Medulla oblongata (tissue), 1 donor: ENCODE results near the gene OR1D5.
"Not testable (repeated sequence)": the region's sequence is repeated elsewhere in the genome, so short reads cannot be mapped to it uniquely, and the experiment has no call there.

ENCODE experiments used
- DNase-seq: peaks from one replicate; pipeline ENCODE4 v3.0.0-alpha.2; 2015; ENCODE audit errors: extremely low spot score

OR1D5 gene

DNA sequence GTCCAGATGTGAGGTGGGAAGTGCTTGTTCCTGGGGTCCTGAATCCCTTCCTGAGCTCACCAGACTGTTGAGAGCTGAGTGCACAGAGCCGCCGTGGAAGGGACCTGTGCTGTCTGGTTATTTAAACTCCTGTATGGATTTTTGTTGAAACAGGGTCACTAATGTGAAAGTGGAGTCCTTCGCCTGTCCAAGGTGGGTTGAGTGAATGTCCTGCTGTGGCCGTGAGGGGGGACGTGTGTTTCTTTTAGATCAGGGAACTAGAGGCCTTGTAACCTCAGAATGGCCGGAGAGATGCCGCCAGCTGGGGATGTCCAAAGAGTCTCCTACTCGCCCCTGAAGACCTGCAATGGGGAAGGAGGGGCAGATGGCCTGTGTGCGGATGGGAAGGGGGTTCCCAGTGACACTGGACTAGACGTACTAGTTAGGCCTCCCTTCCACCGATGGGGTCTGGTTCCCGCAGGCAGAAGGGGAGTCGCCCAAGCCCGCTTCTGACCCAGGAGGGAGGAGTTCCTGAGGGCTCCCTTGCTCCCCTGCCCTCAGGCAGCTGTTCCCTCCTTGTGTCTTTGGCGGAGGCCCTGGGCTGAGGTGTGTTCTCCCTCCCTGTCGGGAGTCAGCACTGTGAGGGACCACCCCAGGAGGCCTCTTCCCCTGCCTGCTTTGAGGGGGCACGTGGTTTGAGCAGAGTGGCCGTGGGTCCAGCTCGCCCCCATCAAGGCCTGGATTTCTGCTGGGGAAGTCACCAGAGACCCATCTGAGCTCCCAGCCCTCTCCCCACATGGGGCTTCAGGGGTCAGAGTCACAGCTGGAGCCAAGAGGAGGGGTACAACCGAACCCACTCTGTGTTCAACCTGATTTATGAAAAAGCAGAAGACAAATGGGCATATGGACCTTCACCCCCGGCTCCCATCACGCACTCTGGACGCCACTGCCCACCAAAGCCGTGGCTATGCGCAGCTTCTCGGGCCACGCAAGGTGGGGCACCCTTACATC is 30.9 kb downstream of the OR1D5 start:
- no peak for DNase-seq

DNA sequence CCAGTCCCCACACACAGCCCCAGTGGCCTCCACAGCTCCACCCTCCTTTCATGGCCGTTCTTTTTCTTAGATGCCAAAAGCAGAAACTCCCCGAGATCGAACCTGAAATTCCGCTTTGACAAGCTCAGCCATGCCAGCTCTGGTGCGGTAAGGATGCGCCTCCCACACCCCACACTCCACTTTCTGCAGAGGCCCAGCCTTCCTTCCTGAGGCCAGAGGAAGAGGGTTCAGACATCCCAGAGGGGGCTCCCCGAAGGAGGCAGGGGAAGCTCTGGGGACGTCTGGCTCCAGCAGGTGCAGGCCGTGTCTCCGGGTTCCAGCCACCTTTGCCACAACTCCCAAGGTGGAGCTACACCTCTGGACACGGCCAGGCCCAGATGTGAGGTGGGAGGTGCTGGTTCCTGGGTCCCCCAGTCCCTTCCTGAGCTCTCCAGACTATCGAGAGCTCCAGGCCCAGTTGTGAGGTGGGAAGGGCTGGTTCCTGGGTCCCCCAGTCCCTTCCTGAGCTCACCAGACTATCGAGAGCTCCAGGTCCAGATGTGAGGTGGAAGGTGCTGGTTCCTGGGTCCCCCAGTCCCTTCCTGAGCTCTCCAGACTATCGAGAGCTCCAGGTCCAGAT is 32.4 kb downstream of the OR1D5 start:
- not testable (repeated sequence) for DNase-seq

DNA sequence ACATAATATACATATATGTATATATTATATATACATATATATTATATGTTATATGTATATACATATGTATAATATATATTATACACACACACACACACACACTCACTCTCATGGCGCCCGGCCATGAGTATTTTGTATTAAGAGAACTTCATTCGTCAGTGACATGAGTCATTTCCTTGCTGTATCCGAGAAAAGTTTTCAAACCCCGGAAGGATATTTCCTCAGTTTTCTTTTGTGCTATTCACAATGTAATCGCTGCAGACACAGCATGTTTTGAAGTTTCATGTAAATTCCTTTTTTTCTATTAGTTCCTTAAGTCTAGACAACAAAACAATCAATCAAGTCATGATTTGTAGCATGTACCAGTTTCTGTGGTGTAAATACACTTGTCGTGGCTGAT is 33.3 kb downstream of the OR1D5 start:
- no peak for DNase-seq

DNA sequence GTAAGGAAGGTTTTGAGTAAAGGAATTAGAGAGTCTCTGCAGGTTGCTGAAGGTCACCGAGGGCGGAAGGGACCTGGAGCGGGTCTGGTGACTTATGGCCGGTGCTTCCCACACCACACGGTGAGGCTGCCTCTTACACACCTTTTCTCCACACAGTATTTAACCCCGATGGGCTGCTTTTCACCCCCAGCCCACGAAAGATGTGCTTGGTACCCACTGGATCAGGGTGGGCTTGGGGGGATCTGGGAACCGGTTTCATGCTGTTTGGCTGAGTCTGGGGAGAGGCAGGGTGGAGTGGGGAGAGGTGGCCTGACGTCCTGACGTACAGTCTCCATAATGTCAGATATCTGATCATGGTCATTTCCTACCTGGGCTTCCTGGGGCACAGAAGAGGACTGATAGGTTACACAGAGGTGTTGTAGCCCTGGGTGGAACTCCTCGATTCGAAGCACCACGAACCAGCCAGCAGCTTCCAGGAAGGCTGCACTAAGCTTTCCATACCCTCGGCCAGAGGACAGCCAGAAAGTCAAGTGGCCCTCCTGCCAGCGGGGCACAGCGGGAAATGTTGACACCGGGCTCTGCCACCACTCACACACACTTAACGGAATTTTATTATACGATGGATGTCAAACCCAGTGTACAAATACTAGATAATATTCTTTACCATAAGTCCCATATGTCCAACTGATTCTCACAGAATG is 34.0 kb downstream of the OR1D5 start:
- no peak for DNase-seq

DNA sequence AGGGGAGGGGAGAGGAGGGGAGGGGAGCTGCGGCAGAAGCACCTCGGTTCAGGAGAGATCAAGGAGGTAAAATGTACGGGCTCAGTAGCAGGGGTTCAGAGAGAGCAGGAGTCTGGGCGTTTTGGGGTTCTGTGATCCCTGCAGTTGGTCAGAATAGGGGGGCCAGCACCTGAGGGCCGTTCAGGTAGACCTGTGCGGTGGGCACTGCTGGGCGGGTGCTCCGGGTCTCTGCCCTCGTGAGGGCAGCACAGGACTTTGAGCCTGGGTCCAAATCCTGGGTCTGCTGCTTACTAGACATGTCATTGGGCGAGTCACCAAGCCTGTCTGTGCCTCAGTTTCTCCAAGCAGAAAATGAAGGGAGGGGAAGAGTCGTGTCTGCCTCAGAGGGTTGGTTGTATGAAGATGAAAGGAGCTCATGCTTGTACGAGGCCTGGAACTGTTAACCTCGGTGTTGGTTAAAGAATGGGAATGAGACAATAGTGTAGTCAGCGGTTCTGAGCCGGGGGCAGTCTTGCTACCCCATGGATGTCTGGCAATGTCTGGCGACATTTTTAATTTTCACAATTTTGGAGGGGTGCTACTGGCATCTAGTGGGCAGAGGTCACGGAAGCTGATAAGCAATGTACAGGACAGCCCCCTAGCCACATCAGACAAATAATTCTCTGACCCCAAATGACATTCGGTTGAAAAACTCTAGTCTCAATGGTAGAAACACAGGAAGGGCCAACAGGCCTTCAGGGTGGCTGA is 35.4 kb downstream of the OR1D5 start:
- no peak for DNase-seq

DNA sequence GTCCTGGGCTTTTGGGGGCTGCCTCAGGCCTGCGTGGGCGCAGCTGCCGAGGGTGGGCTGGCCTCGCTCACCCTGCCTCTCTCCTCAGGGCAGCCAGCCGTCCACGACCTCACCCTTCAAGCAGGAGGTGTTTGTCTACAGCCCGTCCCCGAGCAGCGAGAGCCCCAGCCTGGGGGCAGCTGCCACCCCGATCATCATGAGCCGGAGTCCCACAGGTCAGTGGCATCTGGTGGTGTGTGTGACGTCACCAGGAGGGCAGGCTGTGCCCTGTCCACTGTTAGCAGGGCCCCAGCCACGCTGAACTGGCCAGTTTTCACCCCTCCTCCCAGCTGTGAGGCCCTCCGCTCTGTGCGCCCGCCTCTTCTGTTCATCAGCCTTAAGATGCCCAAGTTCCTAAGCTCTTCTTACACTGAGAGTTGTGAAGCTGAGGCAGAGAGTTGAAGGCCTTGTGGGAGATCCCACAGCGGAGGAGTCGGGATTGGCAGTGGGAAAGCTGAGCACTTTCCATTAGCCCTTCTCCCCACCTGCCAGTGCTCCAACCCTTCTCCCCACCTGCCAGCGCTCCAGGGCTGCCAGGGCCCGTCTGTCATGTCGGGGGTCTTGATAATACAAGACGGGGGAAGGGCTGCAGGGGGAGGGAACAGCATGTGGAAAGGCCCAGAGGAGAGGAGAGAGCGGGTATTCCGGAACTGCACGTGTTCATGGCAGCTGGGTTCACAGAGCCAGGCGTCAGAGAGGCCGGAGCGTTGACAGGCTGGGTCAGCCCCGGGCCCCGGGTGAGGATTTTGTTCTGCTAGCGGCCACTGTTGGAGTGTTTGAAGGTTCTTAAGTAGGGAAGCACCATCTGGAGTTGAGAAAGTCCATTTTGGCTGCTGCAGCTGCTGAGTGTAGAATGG is 36.3 kb downstream of the OR1D5 start:
- DNase-seq = no peak

DNA sequence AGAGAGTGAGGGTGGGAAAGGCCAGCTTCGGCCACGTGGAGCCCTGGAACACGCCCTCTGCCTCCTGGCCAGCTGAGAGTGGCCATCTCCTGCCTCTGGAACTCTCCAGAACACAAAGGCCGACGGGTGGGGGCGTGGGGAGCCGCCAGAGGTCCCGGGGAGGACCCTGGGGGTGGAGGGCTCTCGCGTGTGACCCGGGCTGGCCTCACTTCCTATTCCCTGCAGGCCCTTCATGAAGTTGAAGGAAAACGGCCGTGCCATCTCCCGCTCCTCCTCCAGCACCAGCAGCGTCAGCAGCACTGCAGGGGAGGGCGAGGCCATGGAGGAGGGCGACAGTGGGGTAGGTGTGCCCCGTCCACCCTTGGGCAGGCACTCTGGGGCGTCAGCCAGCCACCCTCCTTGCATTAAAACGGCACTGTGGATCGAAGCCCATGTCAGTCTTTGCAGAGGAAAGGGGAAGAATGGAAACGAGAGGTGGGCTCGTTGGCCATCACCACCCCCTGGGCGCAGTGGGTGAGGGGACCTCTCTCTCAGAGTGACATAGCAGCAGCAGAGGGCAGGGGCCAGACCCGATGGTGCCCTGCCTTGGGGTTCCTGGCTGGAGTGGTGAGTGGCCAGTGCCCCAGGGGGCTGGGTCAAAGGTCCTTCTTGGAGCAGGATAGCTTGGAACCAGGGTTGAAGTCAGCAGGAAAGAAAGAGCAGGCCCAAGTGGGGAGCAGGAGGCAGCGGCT is 37.1 kb downstream of the OR1D5 start:
- no peak for DNase-seq

DNA sequence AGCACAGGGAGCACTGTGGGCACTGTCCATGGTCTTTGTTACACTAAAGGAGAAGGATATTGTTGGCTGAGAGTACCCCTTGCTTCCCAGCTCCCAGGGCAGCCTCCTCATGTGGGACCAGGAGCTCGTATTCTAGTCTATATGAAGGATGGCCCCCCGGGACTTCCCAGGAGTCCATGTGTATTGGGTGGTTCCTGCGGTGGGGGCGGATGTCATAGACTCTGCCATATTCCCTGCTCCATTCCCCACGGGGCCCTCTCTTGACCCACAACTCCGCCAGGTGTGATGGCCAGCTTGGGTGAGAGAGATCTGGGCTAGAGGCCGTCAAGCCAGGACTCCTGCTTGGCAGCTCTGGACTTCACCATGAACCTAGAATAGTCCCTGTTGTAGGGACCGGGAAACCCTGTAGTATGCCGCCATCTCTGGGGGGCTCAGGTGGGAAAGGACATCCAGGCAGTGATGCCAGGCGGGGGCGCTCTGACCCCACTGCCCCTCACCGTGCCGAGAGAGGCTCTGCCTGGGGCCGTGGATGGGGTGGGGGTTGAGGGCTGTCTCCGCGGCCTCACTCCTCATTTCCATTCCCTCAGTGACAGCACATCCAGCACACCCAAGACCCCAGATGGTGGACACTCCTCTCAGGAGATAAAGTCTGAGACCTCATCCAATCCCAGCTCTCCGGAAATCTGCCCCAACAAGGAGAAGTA is 37.8 kb downstream of the OR1D5 start:
- no peak for DNase-seq

DNA sequence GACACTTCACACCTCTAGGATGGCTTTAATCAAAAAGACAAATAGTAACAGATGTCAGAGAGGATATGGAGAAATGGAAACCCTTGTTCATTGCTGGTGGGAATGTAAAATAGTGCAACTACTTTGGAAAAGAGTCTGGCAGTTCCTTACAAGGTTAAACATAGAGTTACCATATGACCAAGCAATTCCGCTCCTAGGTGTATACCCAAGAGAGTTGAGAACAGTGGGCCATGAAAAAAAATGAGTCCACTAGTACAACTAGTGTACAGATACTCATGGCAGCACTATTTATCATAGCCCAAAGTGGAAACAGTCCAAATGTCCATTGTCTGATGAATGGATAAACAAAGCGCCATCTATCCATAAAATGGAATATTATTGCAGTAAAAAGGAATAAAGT is 39.1 kb downstream of the OR1D5 start:
- no peak for DNase-seq

DNA sequence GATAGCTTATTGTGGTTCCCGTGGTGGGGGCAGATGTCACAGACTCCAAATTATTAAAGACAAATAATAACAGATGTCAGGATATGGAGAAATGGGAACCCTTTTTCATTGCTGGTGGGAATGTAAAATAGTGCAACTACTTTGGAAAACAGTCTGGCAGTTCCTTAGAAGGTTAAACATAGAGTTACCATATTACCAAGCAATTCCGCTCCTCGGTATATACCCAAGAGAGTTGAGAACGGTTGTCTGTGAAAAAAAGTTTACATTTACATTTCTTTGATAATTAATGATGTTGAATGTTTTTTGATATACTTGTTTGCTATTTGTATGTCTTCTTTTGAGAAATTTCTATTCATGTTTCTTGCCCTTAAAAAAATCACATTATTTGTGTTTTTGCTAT is 41.2 kb downstream of the OR1D5 start:
- DNase-seq = no peak

DNA sequence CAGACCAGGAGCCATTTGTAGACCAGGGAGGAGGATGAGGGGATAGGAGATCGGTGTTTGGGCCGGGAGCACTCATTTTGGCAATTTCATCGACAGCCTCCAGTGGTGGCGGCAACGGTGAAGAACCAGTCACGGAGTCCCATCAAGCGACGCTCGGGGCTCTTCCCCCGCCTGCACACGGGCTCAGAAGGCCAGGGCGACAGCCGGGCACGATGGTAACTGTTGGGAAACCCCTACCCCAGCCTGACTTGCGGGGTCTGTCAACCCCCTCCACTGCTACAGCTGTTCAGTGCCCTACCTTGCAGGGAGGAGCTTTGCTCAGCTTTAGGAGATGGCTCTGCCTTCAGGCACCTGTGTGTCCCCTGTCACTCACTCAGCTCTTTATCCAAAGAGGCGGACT is 43.0 kb downstream of the OR1D5 start:
- DNase-seq = no peak

DNA sequence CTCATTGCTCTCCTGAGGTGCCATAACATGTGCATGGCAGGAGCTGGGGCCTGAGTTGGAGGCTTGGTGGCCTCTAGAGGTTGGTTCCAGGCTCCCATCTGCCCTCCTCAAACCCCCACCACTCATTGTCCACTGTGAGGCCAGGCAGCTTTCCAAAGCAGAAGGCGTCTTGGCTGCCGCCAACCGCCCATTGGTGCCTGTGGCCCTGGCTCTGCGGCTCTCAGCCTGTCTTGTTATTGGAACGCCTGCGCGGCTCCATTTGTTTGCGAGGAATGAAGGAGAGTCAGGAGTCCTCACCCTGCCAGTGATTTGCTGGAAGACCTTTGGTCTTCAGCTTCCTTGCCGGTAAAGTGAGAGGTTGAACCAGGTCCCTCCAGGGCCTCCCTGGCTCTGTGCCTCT is 43.6 kb downstream of the OR1D5 start:
- no peak for DNase-seq

DNA sequence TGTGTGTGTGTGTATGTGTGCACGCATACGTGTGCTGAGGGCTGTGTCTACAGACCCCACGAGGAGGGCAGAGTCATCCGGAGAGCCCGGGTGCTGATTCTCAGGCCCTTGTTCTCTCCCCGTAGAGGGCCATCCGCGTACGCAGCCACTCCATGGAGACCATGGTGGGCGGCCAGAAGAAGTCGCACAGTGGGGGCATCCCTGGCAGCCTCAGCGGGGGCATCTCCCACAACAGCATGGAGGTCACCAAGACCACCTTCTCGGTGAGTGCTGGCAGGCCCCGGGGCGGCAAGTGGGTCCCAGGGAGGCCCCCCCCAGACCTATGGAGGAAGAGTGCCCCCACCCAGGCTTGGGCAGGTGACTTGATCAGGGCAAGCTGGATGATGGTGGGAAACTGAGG is 45.5 kb downstream of the OR1D5 start:
- no peak for DNase-seq

DNA sequence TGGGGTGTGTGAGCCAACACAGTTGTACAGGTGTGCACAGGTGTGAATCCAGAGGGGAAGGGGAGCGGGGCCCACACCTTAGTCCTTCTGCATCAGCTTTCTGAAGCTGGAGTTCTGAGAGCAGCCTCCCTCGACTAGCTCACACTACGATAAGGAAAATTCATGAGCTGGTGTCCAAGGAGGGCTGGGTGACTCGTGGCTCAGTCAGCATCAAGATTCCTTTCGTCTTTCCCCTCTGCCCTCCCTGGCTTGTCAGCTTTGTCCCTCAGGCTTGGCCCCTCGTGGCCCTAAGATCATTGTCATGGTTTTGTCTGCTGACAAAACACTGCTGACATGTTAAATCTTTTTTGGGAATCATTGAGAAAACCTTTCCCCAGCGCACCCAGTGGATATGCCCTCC is 47.5 kb downstream of the OR1D5 start:
- no peak for DNase-seq

DNA sequence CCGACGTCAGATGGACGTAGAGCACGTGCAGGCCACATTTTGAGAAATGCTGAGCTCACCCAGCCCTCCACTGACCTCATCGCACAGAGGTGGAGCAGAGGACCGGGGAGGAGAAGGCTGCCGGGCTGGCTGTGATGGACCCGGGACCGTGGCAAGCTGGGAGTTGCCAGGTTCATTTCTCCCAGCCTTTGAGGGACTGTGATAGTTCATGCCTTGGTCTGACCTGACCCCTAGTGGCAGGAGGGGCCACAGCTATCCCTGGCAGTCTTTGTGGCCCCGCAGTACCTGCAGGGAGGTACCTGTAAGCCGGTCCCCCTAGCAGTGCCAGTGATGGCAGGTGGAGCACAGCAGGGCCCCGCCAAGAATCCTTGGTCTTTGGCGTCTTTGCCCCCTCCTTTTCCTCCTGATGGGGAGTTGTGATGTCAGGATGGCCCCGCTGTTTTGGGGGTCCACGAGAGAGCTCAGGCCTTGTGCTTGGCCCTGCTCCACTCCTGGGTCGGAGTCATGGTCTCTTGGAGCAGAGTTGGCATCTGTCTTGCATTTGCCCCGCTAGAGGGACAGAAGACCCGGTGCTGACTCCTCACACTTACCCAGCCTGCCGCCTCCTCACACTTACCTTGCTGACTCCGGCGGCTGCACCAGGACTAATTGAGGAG is 50.4 kb downstream of the OR1D5 start:
- DNase-seq = peak; percentile 79
